Measurements from ENCODE around the gene TANC1. TPM values are rescaled to one million over a fixed set of nuclear protein-coding genes. Genes with fewer than 3 reads are reported as not detected.

The TANC1 gene
- total RNA-seq, 1 donor from 2014 or later: 56.9 TPM

GRCh38 chr2:159232456-159233170, 264.2 kb downstream of the TANC1 start:
- Mint-ChIP-seq H3K27ac (no peak overlapping the region), H3K4me3 (no peak overlapping the region), H3K27me3 (no peaks in the 10 kb centered on the region)

GRCh38 chr2:159234868-159235267, 266.4 kb downstream of the TANC1 start:
- no peaks in the 10 kb centered on the region for H3K9me3 Mint-ChIP-seq
- H3K4me1 Mint-ChIP-seq (ENCODE audit: unreplicated experiment): no peaks in the 10 kb centered on the region
- no peak for TF ChIP-seq CTCF (conservative IDR thresholded peaks at IDR 0.05)
- no peak overlapping the region for H3K4me3 Mint-ChIP-seq
- no peaks in the 10 kb centered on the region for H3K27me3 Mint-ChIP-seq
- peak overlapping the region; percentile 67 for H3K27ac Mint-ChIP-seq
- H3K36me3 Mint-ChIP-seq: peaks cover 42% of the 10 kb centered on the region
- no peak for DNase-seq (ENCODE audit: extremely low spot score, unreplicated experiment)

More at GRCh38 chr2:159232456-159233170, 264.2 kb downstream of the TANC1 start:
- H3K4me1 Mint-ChIP-seq (ENCODE audit: unreplicated experiment): peaks cover 10% of the 10 kb centered on the region
- no peaks in the 10 kb centered on the region for H3K9me3 Mint-ChIP-seq
- peaks cover 41% of the 10 kb centered on the region for H3K36me3 Mint-ChIP-seq
- no peak for DNase-seq (ENCODE audit: extremely low spot score, unreplicated experiment)
- TF ChIP-seq CTCF (conservative IDR thresholded peaks at IDR 0.05): no peak

- Mint-ChIP-seq H3K27me3 (no peaks in the 10 kb centered on the region), H3K4me1 (ENCODE audit: unreplicated experiment) (no peaks in the 10 kb centered on the region), H3K27ac (peak overlapping the region; percentile 61), H3K4me3 (no peak overlapping the region), H3K9me3 (peaks cover 10% of the 10 kb centered on the region), H3K36me3 (peaks cover 67% of the 10 kb centered on the region)
- no peak for DNase-seq (ENCODE audit: extremely low spot score, unreplicated experiment)
- no peak for TF ChIP-seq CTCF (conservative IDR thresholded peaks at IDR 0.05)
These were observed 275.1 kb downstream of the TANC1 start for GRCh38 chr2:159243529-159243928.

- H3K9me3 Mint-ChIP-seq: peaks cover 10% of the 10 kb centered on the region
- no peaks in the 10 kb centered on the region for H3K27me3 Mint-ChIP-seq
- H3K27ac Mint-ChIP-seq: peak overlapping the region; percentile 2
- H3K36me3 Mint-ChIP-seq: peaks cover 54% of the 10 kb centered on the region
- H3K4me1 Mint-ChIP-seq (ENCODE audit: unreplicated experiment): no peaks in the 10 kb centered on the region
- DNase-seq (ENCODE audit: extremely low spot score, unreplicated experiment): no peak
- no peak for TF ChIP-seq CTCF (conservative IDR thresholded peaks at IDR 0.05)
- no peak overlapping the region for H3K4me3 Mint-ChIP-seq
These were observed 278.0 kb downstream of the TANC1 start for GRCh38 chr2:159246325-159246988.

- Mint-ChIP-seq H3K27me3 (no peaks in the 10 kb centered on the region), H3K36me3 (peaks cover 40% of the 10 kb centered on the region), H3K4me1 (ENCODE audit: unreplicated experiment) (no peaks in the 10 kb centered on the region), H3K4me3 (no peak overlapping the region), H3K27ac (peak overlapping the region; percentile 89), H3K9me3 (peaks cover 5% of the 10 kb centered on the region)
- TF ChIP-seq CTCF (conservative IDR thresholded peaks at IDR 0.05): no peak
- DNase-seq (ENCODE audit: extremely low spot score, unreplicated experiment): no peak
These were observed 281.7 kb downstream of the TANC1 start for GRCh38 chr2:159249990-159250715.
